Measurements from ENCODE around the gene HMGCL.

HMGCL gene

DNA sequence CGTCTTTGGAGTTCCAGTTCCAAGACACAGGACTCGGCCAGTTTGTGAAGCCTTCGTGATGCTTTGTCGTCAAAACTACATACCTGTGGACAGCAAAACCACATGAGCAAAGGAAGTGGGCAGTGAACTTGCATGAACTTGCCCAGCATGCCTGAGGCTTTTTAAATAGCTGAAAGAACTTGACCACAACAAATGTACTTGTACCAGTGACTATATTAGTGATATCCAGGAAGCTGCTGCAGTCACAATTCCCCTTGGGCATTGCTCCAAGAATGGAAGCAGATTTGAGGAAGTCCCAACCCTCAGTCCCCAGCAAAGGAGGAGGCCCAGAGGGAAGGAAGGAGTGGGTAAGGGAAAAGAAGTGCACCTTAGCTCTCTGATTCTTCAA lies 40.3 kb upstream of the HMGCL start:
- ChIA-PET CTCF (interaction anchor here (0.6 to 1.8 kb wide), 8 partner anchors 14 to 204 kb away, joined by 3 to 8 read pairs (median 4); partner anchors contain the start of gene HMGCL), POLR2A (interaction anchor here (1.3 kb wide), 1 partner anchor 40 kb away, joined by 4 read pairs; the partner anchor contains the start of gene HMGCL)
- no peak for TF ChIP-seq ZBTB49 (tag by site-specific recombination; IDR thresholded peaks at IDR 0.05; ENCODE audit: low read depth)
- TF ChIP-seq ZNF473 (tag by site-specific recombination; IDR thresholded peaks at IDR 0.05), result no peak
- no peak for TF ChIP-seq ZNF544 (tag by site-specific recombination; IDR thresholded peaks at IDR 0.05)
- Histone ChIP-seq H3K4me1 (ENCODE audit: control insufficient read depth, insufficient read depth, low read length) (0 out of 2 replicates have a peak, but pooled peaks cover 6% of the 10 kb centered on the region), H3K36me3 (ENCODE audit: control insufficient read depth in 2 of 2, insufficient read depth in 1 of 2, low read length in 2 of 2) (peaks cover 18 to 45% of the 10 kb centered on the region in 2 experiments; a peak in 2 of 3 replicates), H3K9me3 (ENCODE audit: control insufficient read depth, insufficient read depth, low read depth, low read length) (no peaks in the 10 kb centered on the region), H3K4me3 (ENCODE audit: low read depth, low read length) (no peak overlapping the region), H3K27ac (ENCODE audit: extremely low read depth, low read depth, low read length) (no peak overlapping the region)

DNA sequence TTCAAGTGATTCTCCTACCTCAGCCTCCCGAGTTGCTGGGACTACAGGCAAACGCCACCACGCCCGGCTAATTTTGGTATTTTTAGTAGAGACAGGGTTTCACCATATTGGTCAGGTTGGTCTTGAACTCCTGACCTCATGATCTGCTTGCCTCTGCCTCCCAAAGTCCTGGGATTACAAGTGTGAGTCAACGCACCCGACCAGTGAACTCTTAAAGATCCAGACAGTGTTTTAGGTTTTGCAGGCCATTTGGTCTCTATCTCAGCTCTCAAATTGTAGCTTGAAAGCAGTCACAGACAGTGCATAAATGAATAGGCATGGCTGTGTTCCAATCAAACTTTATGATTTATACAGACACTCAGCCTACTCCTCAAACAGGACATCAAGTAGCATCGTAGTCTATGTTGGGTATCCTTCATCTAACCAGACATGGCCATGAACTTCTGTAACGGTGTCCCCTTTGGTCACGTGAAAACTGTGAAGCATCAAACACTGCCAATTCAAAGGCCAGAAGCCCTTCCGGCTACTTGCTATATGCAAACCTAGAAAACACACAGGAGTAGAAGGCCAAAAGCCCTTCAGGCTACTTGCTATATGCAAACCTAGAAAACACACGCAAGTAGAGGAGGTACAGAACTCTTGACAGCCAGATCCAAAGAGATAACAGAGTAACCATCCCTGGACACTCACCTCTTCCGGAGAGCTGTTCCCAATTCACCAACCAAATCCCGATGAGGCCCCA lies 39.7 kb upstream of the HMGCL start:
- no peak overlapping the region for H3K4me3 ChIP-seq (ENCODE audit: low read depth, low read length)
- POLR2A ChIA-PET, result interaction anchor here (1.3 kb wide), 1 partner anchor 40 kb away, joined by 4 read pairs; the partner anchor contains the start of gene HMGCL
- no peak overlapping the region for H3K27ac ChIP-seq (ENCODE audit: extremely low read depth, low read depth, low read length)
- TF ChIP-seq ZNF48 (tag by site-specific recombination; IDR thresholded peaks at IDR 0.05), result no peak
- no peak for TF ChIP-seq ZNF747 (tag by site-specific recombination; IDR thresholded peaks at IDR 0.05)
- no peak for TF ChIP-seq ZNF19 (tag by site-specific recombination; IDR thresholded peaks at IDR 0.05; ENCODE audit: low read depth)
- TF ChIP-seq ZNF610 (tag by site-specific recombination; IDR thresholded peaks at IDR 0.05; ENCODE audit: borderline replicate concordance), result no peak
- TF ChIP-seq PRDM2 (tag by site-specific recombination; IDR thresholded peaks at IDR 0.05; ENCODE audit: borderline replicate concordance), result no peak
- TF ChIP-seq, protein P1, sequence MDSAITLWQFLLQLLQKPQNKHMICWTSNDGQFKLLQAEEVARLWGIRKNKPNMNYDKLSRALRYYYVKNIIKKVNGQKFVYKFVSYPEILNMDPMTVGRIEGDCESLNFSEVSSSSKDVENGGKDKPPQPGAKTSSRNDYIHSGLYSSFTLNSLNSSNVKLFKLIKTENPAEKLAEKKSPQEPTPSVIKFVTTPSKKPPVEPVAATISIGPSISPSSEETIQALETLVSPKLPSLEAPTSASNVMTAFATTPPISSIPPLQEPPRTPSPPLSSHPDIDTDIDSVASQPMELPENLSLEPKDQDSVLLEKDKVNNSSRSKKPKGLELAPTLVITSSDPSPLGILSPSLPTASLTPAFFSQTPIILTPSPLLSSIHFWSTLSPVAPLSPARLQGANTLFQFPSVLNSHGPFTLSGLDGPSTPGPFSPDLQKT (IDR thresholded peaks at IDR 0.05; ENCODE audit: borderline replicate concordance, low read depth, low read length), result no peak
- H3K9me3 ChIP-seq (ENCODE audit: control insufficient read depth, insufficient read depth, low read depth, low read length), result no peaks in the 10 kb centered on the region
- 0 out of 2 replicates have a peak, but pooled peaks cover 6% of the 10 kb centered on the region for H3K4me1 ChIP-seq (ENCODE audit: control insufficient read depth, insufficient read depth, low read length)
- CTCF ChIA-PET, result interaction anchor here (0.8 to 1.8 kb wide), 5 partner anchors 13 to 204 kb away, joined by 3 to 8 read pairs (median 4); no protein-coding TSS in a partner anchor
- peaks cover 19 to 49% of the 10 kb centered on the region in 2 experiments; a peak in 2 of 3 replicates for H3K36me3 ChIP-seq (ENCODE audit: control insufficient read depth in 2 of 2, insufficient read depth in 1 of 2, low read length in 2 of 2)

GRCh38 chr1:23862640-23863039 lies 37.4 kb upstream of the HMGCL start:
- CTCF ChIA-PET, result no interaction called here
- Histone ChIP-seq H3K27ac (ENCODE audit: extremely low read depth, low read depth, low read length) (no peak overlapping the region), H3K9me3 (ENCODE audit: control insufficient read depth, insufficient read depth, low read depth, low read length) (no peaks in the 10 kb centered on the region), H3K36me3 (ENCODE audit: control insufficient read depth in 2 of 2, insufficient read depth in 1 of 2, low read length in 2 of 2) (peaks cover 32 to 73% of the 10 kb centered on the region in 2 experiments), H3K4me1 (ENCODE audit: control insufficient read depth, insufficient read depth, low read length) (0 out of 2 replicates have a peak, but pooled peaks cover 6% of the 10 kb centered on the region), H3K4me3 (ENCODE audit: low read depth, low read length) (no peak overlapping the region)
- POLR2A ChIA-PET, result no interaction called here
- TF ChIP-seq ZNF830 (tag by site-specific recombination; IDR thresholded peaks at IDR 0.05; ENCODE audit: low read depth) (no peak), ZNF121 (tag by site-specific recombination; IDR thresholded peaks at IDR 0.05) (no peak)
- TF ChIP-seq, protein P2, sequence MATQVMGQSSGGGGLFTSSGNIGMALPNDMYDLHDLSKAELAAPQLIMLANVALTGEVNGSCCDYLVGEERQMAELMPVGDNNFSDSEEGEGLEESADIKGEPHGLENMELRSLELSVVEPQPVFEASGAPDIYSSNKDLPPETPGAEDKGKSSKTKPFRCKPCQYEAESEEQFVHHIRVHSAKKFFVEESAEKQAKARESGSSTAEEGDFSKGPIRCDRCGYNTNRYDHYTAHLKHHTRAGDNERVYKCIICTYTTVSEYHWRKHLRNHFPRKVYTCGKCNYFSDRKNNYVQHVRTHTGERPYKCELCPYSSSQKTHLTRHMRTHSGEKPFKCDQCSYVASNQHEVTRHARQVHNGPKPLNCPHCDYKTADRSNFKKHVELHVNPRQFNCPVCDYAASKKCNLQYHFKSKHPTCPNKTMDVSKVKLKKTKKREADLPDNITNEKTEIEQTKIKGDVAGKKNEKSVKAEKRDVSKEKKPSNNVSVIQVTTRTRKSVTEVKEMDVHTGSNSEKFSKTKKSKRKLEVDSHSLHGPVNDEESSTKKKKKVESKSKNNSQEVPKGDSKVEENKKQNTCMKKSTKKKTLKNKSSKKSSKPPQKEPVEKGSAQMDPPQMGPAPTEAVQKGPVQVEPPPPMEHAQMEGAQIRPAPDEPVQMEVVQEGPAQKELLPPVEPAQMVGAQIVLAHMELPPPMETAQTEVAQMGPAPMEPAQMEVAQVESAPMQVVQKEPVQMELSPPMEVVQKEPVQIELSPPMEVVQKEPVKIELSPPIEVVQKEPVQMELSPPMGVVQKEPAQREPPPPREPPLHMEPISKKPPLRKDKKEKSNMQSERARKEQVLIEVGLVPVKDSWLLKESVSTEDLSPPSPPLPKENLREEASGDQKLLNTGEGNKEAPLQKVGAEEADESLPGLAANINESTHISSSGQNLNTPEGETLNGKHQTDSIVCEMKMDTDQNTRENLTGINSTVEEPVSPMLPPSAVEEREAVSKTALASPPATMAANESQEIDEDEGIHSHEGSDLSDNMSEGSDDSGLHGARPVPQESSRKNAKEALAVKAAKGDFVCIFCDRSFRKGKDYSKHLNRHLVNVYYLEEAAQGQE (tag by site-specific recombination; IDR thresholded peaks at IDR 0.05), result peak; percentile 47; the same call in 1 of the 2 replicates

Measured in HEK293 (cell line).